Stomach smooth muscle (tissue), 2 donors: ENCODE results near the gene MSMB.
"Not testable (repeated sequence)": the region's sequence is repeated elsewhere in the genome, so short reads cannot be mapped to it uniquely, and the experiment has no call there.

Experiments used
- H3K27ac ChIP-seq: one replicate; pipeline ENCODE4 v1.7.0; 2013; ENCODE audit warnings: mild to moderate bottlenecking, low read length, inconsistent platforms
- H3K27me3 ChIP-seq, 2 donors: one replicate each; pipeline ENCODE4 v1.7.0; 2013; ENCODE audit warnings: low read length in 2 of 2; ENCODE audit not compliant: insufficient read depth in 2 of 2, control insufficient read depth in 1 of 2
- H3K36me3 ChIP-seq, 2 donors: one replicate each; pipeline ENCODE4 v1.7.0; 2013; ENCODE audit warnings: low read length in 2 of 2; ENCODE audit not compliant: control insufficient read depth in 2 of 2, insufficient read depth in 2 of 2
- H3K4me1 ChIP-seq: one replicate; pipeline ENCODE4 v1.7.0; 2013; ENCODE audit warnings: low read length; ENCODE audit not compliant: control insufficient read depth, insufficient read depth
- H3K4me3 ChIP-seq, 2 donors: one replicate each; pipeline ENCODE4 v1.7.0; 2013; ENCODE audit warnings: low read length in 2 of 2
- H3K9ac ChIP-seq, 2 donors: one replicate each; pipeline ENCODE4 v1.7.0; 2013; ENCODE audit warnings: low read length in 2 of 2, mild to moderate bottlenecking in 1 of 2
- H3K9me3 ChIP-seq, 2 donors: one replicate each; pipeline ENCODE4 v1.7.0; 2013; ENCODE audit warnings: low read length in 2 of 2; ENCODE audit not compliant: control insufficient read depth in 2 of 2
- donor health status: healthy.
- donor health status: Pancreatic carcinoma.

MSMB gene

DNA sequence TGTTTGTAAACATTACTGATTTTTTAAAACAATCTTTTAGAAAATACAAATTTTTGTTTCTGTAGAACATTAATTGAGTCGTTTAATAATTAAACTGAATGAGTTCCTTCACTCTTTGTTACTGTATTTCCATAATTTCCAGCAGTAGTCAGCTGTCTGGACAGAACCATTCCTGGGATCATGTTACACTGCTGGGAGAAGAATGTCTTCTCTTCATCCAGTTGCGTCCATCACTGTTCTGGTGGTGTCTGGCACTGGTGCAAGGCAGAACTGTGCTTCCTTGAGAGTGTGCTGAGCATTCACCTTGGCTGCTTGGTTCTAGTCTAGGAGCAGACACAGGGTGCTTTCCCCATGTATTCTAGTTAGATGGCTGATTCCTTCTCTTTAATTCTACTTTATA, 61.6 kb downstream of the MSMB start:
- H3K36me3 ChIP-seq, H3K9me3 ChIP-seq, H3K4me3 ChIP-seq, H3K27me3 ChIP-seq, H3K27ac ChIP-seq, H3K4me1 ChIP-seq, H3K9ac ChIP-seq: not testable (repeated sequence)

DNA sequence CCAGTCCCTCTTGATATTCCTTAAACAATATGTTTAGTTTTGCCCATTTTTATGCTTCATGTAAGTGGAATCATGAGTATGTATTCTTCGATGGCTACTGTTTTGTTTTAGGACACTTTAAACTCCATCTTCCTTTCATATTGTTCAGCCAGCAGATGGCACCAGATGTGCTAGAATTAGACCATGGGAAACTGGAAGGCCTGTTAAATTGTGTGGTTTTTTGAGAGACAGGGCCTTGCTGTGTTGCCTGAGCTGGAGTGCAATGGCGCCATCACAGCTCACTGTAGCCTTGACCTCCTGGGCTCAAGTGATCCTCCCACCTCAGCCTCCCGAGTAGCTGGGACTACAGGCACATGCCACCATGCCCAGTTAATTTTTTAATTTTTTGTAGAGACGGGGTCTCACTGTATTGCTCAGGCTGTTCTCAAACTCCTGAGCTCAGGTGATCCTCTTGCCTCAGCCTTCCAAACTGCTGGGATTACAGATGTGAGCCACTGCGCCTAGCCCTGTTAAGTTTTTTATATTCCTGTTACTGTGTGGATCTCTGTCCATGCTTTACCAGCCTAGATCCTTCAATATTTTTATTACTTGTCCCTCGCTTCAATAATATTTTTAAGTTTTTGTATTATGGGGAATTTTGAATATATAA, 62.4 kb downstream of the MSMB start:
- H3K4me1 ChIP-seq, H3K27ac ChIP-seq, H3K36me3 ChIP-seq, H3K4me3 ChIP-seq, H3K9ac ChIP-seq, H3K9me3 ChIP-seq, H3K27me3 ChIP-seq: not testable (repeated sequence)
